Measurements from ENCODE around the gene SIN3A. TPM values are rescaled to one million over a fixed set of nuclear protein-coding genes. Genes with fewer than 3 reads are reported as not detected.

Gene SIN3A
- total RNA-seq, 1 experiment from 2014 or later = 64.4 TPM

GRCh38 chr15:75452865-75453702, 1.6 kb upstream of the SIN3A start:
- POLR2A ChIA-PET = interaction anchor here (0.5 to 3.3 kb wide), 8 partner anchors 8 to 597 kb away, joined by 3 to 54 read pairs (median 12); partner anchors contain the start of genes IMP3, MAN2C1 and SNX33
- intact Hi-C loops (cut with micrococcal nuclease; ENCODE audit: unreplicated experiment) = loop anchor here (1.0 to 5.0 kb wide), 2 partner anchors 7 to 79 kb away; no protein-coding TSS in a partner anchor
- H3K27me3 ChIP-seq (replicated peaks; ENCODE audit: control insufficient read depth, insufficient read depth, low read length) = no peaks in the 10 kb centered on the region
- BruUV-seq (replicated peaks) = TSS peak; percentile 52
- peak; percentile 50 to 61 for DNase-seq
- peak overlapping the region; percentile 55 for H3K4me3 ChIP-seq (ENCODE audit: low read depth, low read length)
- H3K4me1 ChIP-seq = peaks cover 19% of the 10 kb centered on the region; the same call in 1 of the 2 replicates
- H3K36me3 ChIP-seq (ENCODE audit: control insufficient read depth, insufficient read depth, low read length) = no peaks in the 10 kb centered on the region
- Mint-ChIP-seq H3K27ac (ENCODE audit: unreplicated experiment) (peak overlapping the region; percentile 89), H3K4me3 (ENCODE audit: unreplicated experiment) (peak overlapping the region; percentile 74), H3K36me3 (ENCODE audit: insufficient read depth, unreplicated experiment) (peaks cover 56% of the 10 kb centered on the region), H3K4me1 (ENCODE audit: low read depth, unreplicated experiment) (peaks cover 14% of the 10 kb centered on the region), H3K9me3 (ENCODE audit: unreplicated experiment) (no peaks in the 10 kb centered on the region), H3K27me3 (ENCODE audit: insufficient read depth, unreplicated experiment) (no peaks in the 10 kb centered on the region)
- H3K9me3 ChIP-seq = no peaks in the 10 kb centered on the region
- TF ChIP-seq CTCF (IDR thresholded peaks at IDR 0.05; ENCODE audit: insufficient read depth in 1 of 2, low read depth in 1 of 2, low read length in 1 of 2, severe bottlenecking in 1 of 2, unreplicated experiment in 1 of 2) = no peak
- CTCF ChIA-PET = interaction anchor here (0.5 to 3.5 kb wide), 8 partner anchors 55 to 233 kb away, joined by 3 to 26 read pairs (median 4); partner anchors contain the start of genes IMP3 and MAN2C1

GRCh38 chr15:75452364-75452864, 924 bp upstream of the SIN3A start:
- H3K27me3 ChIP-seq (replicated peaks; ENCODE audit: control insufficient read depth, insufficient read depth, low read length) = no peaks in the 10 kb centered on the region
- intact Hi-C loops (cut with micrococcal nuclease; ENCODE audit: unreplicated experiment) = loop anchor here (1.0 to 5.0 kb wide), 2 partner anchors 8 to 80 kb away; no protein-coding TSS in a partner anchor
- no peak for TF ChIP-seq CTCF (IDR thresholded peaks at IDR 0.05; ENCODE audit: insufficient read depth in 1 of 2, low read depth in 1 of 2, low read length in 1 of 2, severe bottlenecking in 1 of 2, unreplicated experiment in 1 of 2)
- BruUV-seq (replicated peaks) = no TSS peak
- H3K9me3 ChIP-seq = no peaks in the 10 kb centered on the region
- H3K36me3 ChIP-seq (ENCODE audit: control insufficient read depth, insufficient read depth, low read length) = no peaks in the 10 kb centered on the region
- Mint-ChIP-seq H3K4me3 (ENCODE audit: unreplicated experiment) (peak overlapping the region; percentile 74), H3K9me3 (ENCODE audit: unreplicated experiment) (no peaks in the 10 kb centered on the region), H3K4me1 (ENCODE audit: low read depth, unreplicated experiment) (peaks cover 14% of the 10 kb centered on the region), H3K27ac (ENCODE audit: unreplicated experiment) (peak overlapping the region; percentile 89), H3K27me3 (ENCODE audit: insufficient read depth, unreplicated experiment) (no peaks in the 10 kb centered on the region), H3K36me3 (ENCODE audit: insufficient read depth, unreplicated experiment) (peaks cover 56% of the 10 kb centered on the region)
- H3K4me1 ChIP-seq = peaks cover 16% of the 10 kb centered on the region; the same call in 1 of the 2 replicates
- peak overlapping the region; percentile 55 for H3K4me3 ChIP-seq (ENCODE audit: low read depth, low read length)
- CTCF ChIA-PET = interaction anchor here (0.5 to 1.8 kb wide), 14 partner anchors 8 to 513 kb away, joined by 3 to 33 read pairs (median 3); partner anchors contain the start of genes MAN2C1 and PTPN9
- POLR2A ChIA-PET = interaction anchor here (0.5 to 3.3 kb wide), 15 partner anchors 9 to 884 kb away, joined by 3 to 54 read pairs (median 5); partner anchors contain the start of genes COX5A, ETFA, IMP3 and ISL2
- DNase-seq = peak; percentile 74 to 77

GRCh38 chr15:75451202-75451673, 252 bp downstream of the SIN3A start:
- no TSS peak for BruUV-seq (replicated peaks)
- Histone ChIP-seq H3K36me3 (ENCODE audit: control insufficient read depth, insufficient read depth, low read length) (no peaks in the 10 kb centered on the region), H3K9me3 (no peaks in the 10 kb centered on the region), H3K27me3 (replicated peaks; ENCODE audit: control insufficient read depth, insufficient read depth, low read length) (no peaks in the 10 kb centered on the region), H3K4me3 (ENCODE audit: low read depth, low read length) (peak overlapping the region; percentile 99), H3K4me1 (peaks cover 9% of the 10 kb centered on the region)
- H3K36me3 Mint-ChIP-seq (ENCODE audit: insufficient read depth, unreplicated experiment) = peaks cover 56% of the 10 kb centered on the region
- H3K4me3 Mint-ChIP-seq (ENCODE audit: unreplicated experiment) = peak overlapping the region; percentile 74
- intact Hi-C loops (cut with micrococcal nuclease; ENCODE audit: unreplicated experiment) = loop anchor here (1.0 to 5.0 kb wide), 2 partner anchors 81 to 83 kb away; partner anchors contain the start of gene MAN2C1
- ChIA-PET CTCF (interaction anchor here (0.5 to 1.8 kb wide), 14 partner anchors 9 to 385 kb away, joined by 3 to 33 read pairs (median 4); partner anchors contain the start of genes MAN2C1, PTPN9 and SNX33), POLR2A (interaction anchor here (0.6 to 3.3 kb wide), 16 partner anchors 10 to 820 kb away, joined by 3 to 54 read pairs (median 6); partner anchors contain the start of genes COX5A, IMP3, MAN2C1 and PPCDC)
- no peak for DNase-seq
- peaks cover 5% of the 10 kb centered on the region for H3K4me1 Mint-ChIP-seq (ENCODE audit: low read depth, unreplicated experiment)
- no peaks in the 10 kb centered on the region for H3K9me3 Mint-ChIP-seq (ENCODE audit: unreplicated experiment)
- no peaks in the 10 kb centered on the region for H3K27me3 Mint-ChIP-seq (ENCODE audit: insufficient read depth, unreplicated experiment)
- TF ChIP-seq CTCF (IDR thresholded peaks at IDR 0.05; ENCODE audit: insufficient read depth in 1 of 2, low read depth in 1 of 2, low read length in 1 of 2, severe bottlenecking in 1 of 2, unreplicated experiment in 1 of 2) = no peak
- peak overlapping the region; percentile 89 for H3K27ac Mint-ChIP-seq (ENCODE audit: unreplicated experiment)
